Measurements from ENCODE around the gene SRGAP3.

The SRGAP3 gene

GRCh38 chr3:9169956-9170850 is 79.2 kb downstream of the SRGAP3 start:
- peak; percentile 20 to 51 for ATAC-seq

- ATAC-seq: no peak
These were observed 80.1 kb downstream of the SRGAP3 start for GRCh38 chr3:9169326-9169725.

GRCh38 chr3:9168241-9168741 is 81.2 kb downstream of the SRGAP3 start:
- peak; percentile 89 to 94 for ATAC-seq

GRCh38 chr3:9167222-9167621 is 82.2 kb downstream of the SRGAP3 start:
- ATAC-seq: no peak

- no peak for ATAC-seq
These were observed 84.0 kb downstream of the SRGAP3 start for GRCh38 chr3:9165421-9165820.

GRCh38 chr3:9163289-9163688 is 86.2 kb downstream of the SRGAP3 start:
- ATAC-seq: no peak

GRCh38 chr3:9161811-9162210 is 87.6 kb downstream of the SRGAP3 start:
- no peak for ATAC-seq

GRCh38 chr3:9161298-9161697 is 88.1 kb downstream of the SRGAP3 start:
- no peak for ATAC-seq

GRCh38 chr3:9158865-9159630 is 90.4 kb downstream of the SRGAP3 start:
- ATAC-seq: no peak

GRCh38 chr3:9157651-9158362 is 91.6 kb downstream of the SRGAP3 start:
- ATAC-seq: no peak

GRCh38 chr3:9156604-9157003 is 92.8 kb downstream of the SRGAP3 start:
- no peak for ATAC-seq

- ATAC-seq: no peak
These were observed 94.4 kb downstream of the SRGAP3 start for GRCh38 chr3:9155028-9155427.

- ATAC-seq: no peak
These were observed 95.4 kb downstream of the SRGAP3 start for GRCh38 chr3:9153904-9154619.

GRCh38 chr3:9151240-9151639 is 98.2 kb downstream of the SRGAP3 start:
- no peak for ATAC-seq

- ATAC-seq: no peak
These were observed 99.9 kb downstream of the SRGAP3 start for GRCh38 chr3:9149566-9149965.

- no peak for ATAC-seq
These were observed 101.6 kb downstream of the SRGAP3 start for GRCh38 chr3:9147896-9148266.

- ATAC-seq: no peak
These were observed 102.1 kb downstream of the SRGAP3 start for GRCh38 chr3:9147215-9147895.

- no peak for ATAC-seq
These were observed 102.9 kb downstream of the SRGAP3 start for GRCh38 chr3:9146367-9147071.

GRCh38 chr3:9143184-9143583 is 106.3 kb downstream of the SRGAP3 start:
- no peak for ATAC-seq

- no peak for ATAC-seq
These were observed 107.1 kb downstream of the SRGAP3 start for GRCh38 chr3:9142362-9142761.

- ATAC-seq: no peak
These were observed 107.5 kb downstream of the SRGAP3 start for GRCh38 chr3:9141928-9142289.
